GM06990 (cell line): ENCODE results near the gene OR1J2.
"Not testable (repeated sequence)": the region's sequence is repeated elsewhere in the genome, so short reads cannot be mapped to it uniquely, and the experiment has no call there.

Source experiments
- DNase-seq: peaks from one replicate; pipeline ENCODE4 v3.0.0-alpha.2; 2011; ENCODE audit not compliant: insufficient read length; ENCODE audit errors: extremely low read depth
- H3K27me3 ChIP-seq: replicated peaks from 2 replicates; pipeline ENCODE4 v1.6.0; 2011; ENCODE audit warnings: low read length; ENCODE audit not compliant: control insufficient read depth, insufficient read depth
- H3K36me3 ChIP-seq: 2 replicates; pipeline ENCODE4 v1.5.1; 2011; ENCODE audit warnings: low read length; ENCODE audit not compliant: control insufficient read depth, insufficient read depth
- H3K4me3 ChIP-seq: replicated peaks from 2 replicates; pipeline ENCODE4 v1.5.1; 2011; ENCODE audit warnings: low read depth, mild to moderate bottlenecking, control low read depth, low read length
- CTCF ChIP-seq: IDR thresholded peaks from 2 replicates; pipeline ENCODE4 v1.5.1; 2011; ENCODE audit warnings: low read length, control low read depth, mild to moderate bottlenecking, inconsistent platforms; ENCODE audit not compliant: insufficient read depth, poor library complexity, severe bottlenecking

Gene OR1J2

GRCh38 chr9:122536134-122536533 is 25.5 kb downstream of the OR1J2 start:
- DNase-seq, result no peak
- Histone ChIP-seq H3K27me3 (no peaks in the 10 kb centered on the region), H3K36me3 (no peaks in the 10 kb centered on the region), H3K4me3 (no peak overlapping the region)
- no peak for TF ChIP-seq CTCF

GRCh38 chr9:122537066-122537465 is 26.5 kb downstream of the OR1J2 start:
- not testable (repeated sequence) for H3K4me3 ChIP-seq, H3K27me3 ChIP-seq, DNase-seq, H3K36me3 ChIP-seq

GRCh38 chr9:122538757-122539156 is 28.2 kb downstream of the OR1J2 start:
- no peak for DNase-seq
- no peaks in the 10 kb centered on the region for H3K27me3 ChIP-seq
- no peaks in the 10 kb centered on the region for H3K36me3 ChIP-seq
- H3K4me3 ChIP-seq, result no peak overlapping the region
- no peak for TF ChIP-seq CTCF

GRCh38 chr9:122546196-122546595 is 35.6 kb downstream of the OR1J2 start:
- no peak for TF ChIP-seq CTCF
- no peak overlapping the region for H3K4me3 ChIP-seq
- DNase-seq, result no peak
- H3K27me3 ChIP-seq, result no peaks in the 10 kb centered on the region; the same call in 1 of the 2 replicates
- no peaks in the 10 kb centered on the region for H3K36me3 ChIP-seq

- no peak overlapping the region for H3K4me3 ChIP-seq
- no peaks in the 10 kb centered on the region; the same call in none of the 2 replicates for H3K27me3 ChIP-seq
- no peak for DNase-seq
- TF ChIP-seq CTCF, result no peak
- H3K36me3 ChIP-seq, result no peaks in the 10 kb centered on the region
These were observed 40.8 kb downstream of the OR1J2 start for GRCh38 chr9:122551371-122551770.

- H3K4me3 ChIP-seq, result no peak within 1 kb of the TSS
- H3K27me3 ChIP-seq, result no peaks in the 10 kb centered on the region; the same call in none of the 2 replicates
- H3K36me3 ChIP-seq, result no peaks in the 10 kb centered on the region
- DNase-seq, result no peak
- TF ChIP-seq CTCF, result no peak
These were observed 42.2 kb downstream of the OR1J2 start, which contains the start of gene OR1N2 for GRCh38 chr9:122552812-122553211. Gene OR1N2 (plus strand): TSS chr9:122553112. CDS start chr9:122553212, 100 bp downstream.
